ENCODE results near the gene REM2.
A peak's percentile ranks its signal among the peaks of the same experiment; 100 is the strongest.

REM2 gene

DNA sequence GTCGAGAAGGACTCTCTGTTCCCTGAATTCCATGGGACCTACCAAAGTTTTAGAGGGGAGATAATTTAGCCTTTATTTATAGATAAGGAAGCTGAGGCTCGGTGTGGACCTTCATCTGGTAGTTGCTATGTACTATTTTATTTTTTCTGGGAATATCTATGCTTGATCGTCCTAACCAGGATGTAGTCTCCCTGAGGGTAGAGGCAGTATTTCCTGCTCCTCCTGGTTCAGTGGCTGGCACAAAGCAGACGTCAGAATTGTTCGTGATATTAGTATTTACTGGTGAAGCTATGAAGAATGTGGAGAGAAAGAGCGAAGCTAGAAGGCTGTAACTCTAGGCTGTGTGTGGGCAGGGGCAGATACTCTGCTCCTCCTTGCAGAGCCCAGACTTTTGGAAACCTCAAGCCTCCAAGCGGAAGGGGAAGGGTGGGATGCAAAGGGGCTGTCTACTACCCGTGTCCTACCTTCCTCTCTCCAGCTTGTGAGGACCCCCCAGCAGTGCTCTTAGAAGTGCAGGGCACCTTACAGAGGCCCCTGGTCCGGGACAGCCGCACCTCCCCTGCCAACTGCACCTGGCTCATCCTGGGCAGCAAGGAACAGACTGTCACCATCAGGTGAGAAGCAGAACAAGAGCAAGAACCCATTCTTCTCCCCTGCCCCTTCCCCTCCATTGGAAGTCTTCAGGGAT lies 10.0 kb upstream of the REM2 start:
- no peak for DNase-seq (ENCODE audit: low read depth in 3 of 3, low spot score in 1 of 3)

DNA sequence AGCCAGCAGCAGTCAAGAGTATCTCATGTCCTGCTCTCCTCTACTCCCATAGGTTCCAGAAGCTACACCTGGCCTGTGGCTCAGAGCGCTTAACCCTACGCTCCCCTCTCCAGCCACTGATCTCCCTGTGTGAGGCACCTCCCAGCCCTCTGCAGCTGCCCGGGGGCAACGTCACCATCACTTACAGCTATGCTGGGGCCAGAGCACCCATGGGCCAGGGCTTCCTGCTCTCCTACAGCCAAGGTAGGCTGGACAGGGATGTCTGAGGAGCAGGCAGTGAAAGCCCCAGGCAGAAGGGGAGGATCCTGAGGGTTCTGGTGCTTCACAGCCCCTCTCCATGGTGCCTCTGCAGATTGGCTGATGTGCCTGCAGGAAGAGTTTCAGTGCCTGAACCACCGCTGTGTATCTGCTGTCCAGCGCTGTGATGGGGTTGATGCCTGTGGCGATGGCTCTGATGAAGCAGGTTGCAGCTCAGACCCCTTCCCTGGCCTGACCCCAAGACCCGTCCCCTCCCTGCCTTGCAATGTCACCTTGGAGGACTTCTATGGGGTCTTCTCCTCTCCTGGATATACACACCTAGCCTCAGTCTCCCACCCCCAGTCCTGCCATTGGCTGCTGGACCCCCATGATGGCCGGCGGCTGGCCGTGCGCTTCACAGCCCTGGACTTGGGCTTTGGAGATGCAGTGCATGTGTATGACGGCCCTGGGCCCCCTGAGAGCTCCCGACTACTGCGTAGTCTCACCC lies 7.8 kb upstream of the REM2 start:
- DNase-seq (ENCODE audit: low read depth in 3 of 3, low spot score in 1 of 3), result no peak

DNA sequence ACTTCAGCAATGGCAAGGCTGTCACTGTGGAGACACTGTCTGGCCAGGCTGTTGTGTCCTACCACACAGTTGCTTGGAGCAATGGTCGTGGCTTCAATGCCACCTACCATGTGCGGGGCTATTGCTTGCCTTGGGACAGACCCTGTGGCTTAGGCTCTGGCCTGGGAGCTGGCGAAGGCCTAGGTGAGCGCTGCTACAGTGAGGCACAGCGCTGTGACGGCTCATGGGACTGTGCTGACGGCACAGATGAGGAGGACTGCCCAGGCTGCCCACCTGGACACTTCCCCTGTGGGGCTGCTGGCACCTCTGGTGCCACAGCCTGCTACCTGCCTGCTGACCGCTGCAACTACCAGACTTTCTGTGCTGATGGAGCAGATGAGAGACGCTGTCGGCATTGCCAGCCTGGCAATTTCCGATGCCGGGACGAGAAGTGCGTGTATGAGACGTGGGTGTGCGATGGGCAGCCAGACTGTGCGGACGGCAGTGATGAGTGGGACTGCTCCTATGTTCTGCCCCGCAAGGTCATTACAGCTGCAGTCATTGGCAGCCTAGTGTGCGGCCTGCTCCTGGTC lies 7.2 kb upstream of the REM2 start:
- no peak for DNase-seq (ENCODE audit: low read depth in 3 of 3, low spot score in 1 of 3)

DNA sequence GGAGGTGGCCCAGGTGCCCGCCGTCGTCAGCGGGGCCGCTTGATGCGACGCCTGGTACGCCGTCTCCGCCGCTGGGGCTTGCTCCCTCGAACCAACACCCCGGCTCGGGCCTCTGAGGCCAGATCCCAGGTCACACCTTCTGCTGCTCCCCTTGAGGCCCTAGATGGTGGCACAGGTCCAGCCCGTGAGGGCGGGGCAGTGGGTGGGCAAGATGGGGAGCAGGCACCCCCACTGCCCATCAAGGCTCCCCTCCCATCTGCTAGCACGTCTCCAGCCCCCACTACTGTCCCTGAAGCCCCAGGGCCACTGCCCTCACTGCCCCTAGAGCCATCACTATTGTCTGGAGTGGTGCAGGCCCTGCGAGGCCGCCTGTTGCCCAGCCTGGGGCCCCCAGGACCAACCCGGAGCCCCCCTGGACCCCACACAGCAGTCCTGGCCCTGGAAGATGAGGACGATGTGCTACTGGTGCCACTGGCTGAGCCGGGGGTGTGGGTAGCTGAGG lies 6.0 kb upstream of the REM2 start:
- no peak for DNase-seq (ENCODE audit: low read depth in 3 of 3, low spot score in 1 of 3)

DNA sequence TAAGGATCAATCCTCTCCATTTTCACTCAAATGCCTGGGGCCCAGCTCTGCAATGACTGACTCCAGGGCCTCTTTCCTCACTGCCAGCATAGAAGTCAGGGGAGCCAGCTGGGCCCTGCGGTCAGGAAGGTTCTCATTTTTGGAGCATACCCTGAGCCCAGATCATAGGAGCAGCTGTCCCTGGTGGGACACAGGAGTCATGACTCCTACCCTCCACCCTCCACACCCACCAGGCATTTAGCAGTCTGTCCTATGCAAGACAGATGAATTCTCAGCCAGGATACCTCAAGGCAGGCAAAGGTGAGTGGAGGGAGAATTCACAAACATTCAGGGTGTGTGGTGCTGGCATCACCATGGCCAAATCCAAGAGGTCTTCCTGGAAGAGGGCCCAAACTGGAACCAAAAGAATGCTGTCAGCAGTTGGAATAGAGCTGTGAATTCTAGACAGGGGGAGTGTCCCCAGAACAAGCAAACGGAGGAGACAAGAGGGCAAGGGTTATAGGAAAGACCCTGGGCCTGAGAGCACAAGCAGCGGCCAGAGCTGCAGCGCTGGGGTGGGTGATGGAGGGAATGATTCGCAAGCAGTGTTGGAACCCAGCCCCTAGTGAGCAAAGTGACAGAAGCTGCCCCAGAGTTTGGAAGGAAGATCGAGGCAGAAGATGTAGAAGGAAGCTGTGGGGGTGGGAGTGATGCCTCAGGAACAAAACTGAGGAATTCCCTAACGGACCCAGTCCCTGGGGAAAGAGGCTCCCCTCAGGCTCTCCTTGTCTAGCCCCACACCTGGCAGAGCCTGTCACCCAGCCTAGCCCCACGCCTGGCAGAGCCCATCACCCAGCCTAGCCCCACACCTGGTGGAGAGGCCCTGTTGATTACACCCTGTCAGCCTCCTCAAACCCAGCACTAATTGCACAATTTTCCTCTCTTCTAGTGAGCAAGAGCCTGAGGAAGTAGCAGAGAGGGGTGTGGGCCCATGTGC lies 4.5 kb upstream of the REM2 start:
- DNase-seq (ENCODE audit: low read depth in 3 of 3, low spot score in 1 of 3), result no peak

DNA sequence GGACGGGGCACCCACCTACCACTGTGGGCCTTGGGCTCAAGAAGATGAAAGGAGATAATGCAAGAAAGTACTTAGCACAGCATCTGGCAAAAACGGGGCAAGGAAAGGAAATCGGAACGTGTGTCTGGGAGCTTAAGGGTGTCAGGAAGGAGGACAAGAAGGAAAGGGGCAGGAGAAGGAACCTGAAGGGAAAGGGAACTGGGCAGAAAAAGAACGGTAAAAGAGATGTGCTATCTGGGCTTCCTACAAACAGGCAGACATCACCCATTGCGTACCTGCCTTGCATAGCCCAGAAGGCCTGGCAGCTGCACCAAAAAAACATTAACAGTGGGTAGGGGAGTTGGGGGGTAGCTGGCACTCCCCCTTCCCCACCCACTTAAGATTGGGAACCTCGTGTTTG lies 958 bp upstream of the REM2 start:
- DNase-seq (ENCODE audit: low read depth in 3 of 3, low spot score in 1 of 3), result no peak

DNA sequence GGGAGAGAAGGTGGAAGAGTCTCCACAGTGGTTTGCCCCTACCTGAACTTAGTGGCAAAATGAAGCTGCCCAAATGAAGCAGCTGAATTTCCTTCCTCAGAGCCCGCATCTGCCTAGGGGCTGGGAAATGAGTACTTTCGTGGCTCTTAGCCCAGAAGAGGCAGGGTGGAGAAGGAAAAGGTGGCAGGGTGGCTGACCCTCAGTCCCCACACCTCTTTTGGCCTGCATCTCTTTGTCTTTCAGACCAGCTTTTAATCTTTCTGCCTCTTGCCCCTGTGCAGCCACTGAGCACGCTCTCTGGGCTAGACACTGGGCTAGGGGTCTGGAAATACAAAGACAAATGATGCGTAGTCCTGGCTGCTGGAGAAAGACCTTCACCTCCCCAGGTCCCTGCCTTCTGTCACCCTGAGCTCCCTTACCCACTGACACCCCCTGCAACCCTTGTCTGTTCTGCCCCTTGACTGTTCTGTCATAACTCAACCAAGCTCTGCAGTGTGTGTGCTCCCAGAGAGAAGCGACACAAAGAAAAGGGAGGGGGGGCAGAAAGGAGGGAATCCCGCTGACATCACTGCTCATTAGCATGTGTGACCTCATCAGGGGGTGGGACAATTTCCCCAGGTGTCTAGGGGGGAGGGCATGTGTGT lies 371 bp upstream of the REM2 start:
- no peak for DNase-seq (ENCODE audit: low read depth in 3 of 3, low spot score in 1 of 3)

DNA sequence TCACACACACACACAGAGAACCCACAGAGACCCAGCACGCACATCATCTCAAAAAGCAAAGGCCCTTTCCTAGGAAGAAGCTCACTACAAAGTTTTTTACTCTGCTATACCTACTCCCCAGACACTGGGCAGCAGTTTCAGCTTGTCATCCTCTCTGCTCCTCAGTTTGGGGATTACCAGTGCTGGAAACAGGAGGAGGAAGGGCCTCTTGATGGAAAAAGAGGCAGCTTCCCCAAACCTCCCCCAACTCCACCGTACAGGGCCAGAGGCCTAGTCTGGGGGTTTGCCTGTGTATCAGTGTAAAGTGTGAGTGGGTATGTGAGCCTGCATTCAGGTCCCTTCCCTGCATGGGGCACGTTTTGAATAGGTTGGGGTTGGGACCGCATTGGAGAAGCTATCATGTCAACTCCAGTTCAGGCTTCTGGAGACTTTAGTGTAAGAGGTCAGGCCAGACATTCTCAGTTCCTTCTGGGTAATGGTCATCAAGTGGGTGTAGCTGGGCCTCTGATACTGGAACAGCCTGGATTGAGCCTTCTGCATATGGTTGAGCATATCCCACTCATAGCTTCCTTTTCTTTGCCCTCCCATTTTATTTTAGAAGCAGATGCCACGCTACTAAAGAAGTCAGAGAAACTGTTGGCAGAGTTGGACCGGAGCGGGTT lies 1.2 kb downstream of the REM2 start:
- DNase-seq (ENCODE audit: low read depth in 3 of 3, low spot score in 1 of 3), result no peak

DNA sequence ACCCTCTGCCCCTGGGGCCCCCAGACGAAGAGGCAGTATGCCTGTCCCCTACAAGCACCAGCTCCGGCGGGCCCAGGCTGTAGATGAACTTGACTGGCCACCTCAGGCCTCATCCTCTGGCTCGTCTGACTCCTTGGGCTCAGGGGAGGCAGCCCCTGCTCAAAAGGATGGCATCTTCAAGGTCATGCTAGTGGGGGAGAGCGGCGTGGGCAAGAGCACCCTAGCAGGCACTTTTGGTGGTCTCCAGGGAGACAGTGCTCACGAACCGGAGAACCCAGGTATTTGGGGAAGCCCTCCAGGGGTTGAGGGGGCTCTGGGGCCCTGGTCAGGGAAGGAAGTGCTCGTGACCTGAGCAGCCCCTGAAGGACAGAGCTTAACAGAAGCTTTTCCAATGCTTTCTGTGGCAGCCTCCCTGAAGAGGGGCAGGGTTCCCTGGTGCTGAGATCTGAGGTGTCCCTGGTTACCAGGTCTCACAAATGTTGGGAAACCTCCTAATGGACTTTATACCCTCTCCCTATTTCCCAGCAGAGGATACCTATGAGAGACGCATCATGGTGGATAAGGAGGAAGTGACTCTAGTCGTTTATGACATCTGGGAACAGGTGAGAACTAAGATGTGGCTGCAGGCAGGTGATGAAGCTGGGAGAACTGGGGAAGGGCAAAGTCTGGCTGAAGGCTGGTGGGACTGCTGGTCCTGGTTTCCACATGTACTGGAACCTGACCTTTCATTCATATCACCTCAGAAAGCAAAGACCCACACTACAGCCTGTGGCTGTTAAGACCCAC lies 1.9 kb downstream of the REM2 start:
- no peak for DNase-seq (ENCODE audit: low read depth in 3 of 3, low spot score in 1 of 3)

DNA sequence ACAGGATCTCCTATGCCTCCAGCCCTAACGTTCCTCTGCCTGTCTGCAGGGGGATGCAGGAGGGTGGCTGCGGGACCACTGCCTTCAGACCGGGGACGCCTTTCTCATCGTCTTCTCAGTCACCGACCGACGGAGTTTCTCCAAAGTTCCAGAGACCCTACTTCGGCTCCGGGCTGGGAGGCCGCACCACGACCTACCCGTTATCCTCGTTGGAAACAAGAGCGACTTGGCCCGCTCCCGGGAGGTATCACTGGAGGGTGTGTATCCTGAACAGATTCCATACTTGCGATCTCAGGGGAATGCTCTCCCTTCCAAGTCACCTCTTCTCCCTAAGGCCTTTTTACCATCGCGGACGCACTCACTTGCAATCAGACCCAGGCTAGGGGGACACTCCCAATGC lies 3.0 kb downstream of the REM2 start:
- no peak for DNase-seq (ENCODE audit: low read depth in 3 of 3, low spot score in 1 of 3)

DNA sequence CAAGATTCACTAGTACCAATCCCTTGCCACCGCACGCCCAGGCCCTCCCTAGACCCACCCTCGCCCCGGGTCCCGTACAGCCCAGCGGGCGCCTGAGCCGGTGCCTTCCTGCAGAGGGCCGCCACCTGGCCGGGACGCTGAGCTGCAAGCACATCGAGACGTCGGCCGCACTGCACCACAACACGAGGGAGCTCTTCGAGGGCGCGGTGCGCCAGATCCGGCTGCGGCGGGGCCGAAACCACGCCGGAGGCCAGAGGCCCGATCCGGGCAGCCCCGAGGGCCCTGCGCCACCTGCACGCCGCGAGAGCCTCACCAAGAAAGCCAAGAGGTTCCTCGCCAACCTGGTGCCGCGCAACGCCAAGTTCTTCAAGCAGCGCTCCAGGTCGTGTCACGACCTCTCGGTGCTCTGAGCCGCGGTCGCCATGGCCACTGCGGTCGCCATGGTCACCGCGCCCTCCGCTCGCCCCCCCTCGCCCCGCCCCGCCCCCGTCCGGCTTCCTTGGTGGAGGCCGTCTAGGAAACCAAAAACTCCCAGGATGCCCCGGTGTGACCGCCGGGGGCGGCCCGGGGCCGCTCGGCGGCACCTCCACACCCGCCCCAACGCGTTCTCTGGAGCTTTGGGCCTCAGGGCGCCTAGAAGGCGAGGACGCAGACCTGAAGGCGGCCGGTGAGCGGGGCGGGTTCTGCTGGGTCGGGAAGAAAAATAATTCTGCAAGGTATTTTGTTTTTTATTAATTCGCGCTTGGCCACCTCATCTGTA lies 3.7 kb downstream of the REM2 start:
- DNase-seq (ENCODE audit: low read depth in 3 of 3, low spot score in 1 of 3), result peak; percentile 47 to 61 (median 57)

DNA sequence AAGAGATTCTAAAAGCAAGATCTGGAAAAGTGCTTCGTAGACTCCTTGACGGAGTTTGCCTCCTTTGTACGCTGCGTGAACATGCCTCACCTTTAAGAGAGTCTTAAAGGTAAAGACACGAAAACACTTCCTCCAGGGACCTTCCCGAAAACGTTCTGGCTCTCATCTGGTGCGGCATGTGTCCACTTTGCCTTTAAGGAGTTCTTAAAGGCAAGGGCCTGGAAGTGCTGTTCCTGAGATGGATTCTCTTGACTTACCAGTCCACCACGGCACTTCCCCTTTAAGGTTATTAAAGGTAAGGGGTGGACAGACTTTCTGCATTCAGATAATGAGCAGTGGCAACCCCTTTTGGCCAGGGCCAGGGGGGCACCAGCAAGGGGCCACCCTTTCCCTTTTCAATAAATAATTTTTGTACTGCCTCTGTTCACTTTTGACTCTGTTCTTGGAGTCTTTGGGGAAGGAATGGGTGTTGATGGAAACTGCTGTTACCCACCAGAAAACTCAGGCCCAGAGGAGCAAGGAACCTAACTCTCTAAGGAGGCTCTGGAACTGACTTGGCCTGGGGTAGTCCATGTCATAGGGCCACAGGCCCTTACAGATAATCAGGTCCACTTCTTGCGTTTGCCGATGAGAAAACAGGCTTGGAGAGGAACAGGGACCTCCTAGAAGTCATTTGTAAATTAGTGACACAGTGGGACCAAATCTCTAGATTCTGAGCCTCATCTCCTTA lies 4.4 kb downstream of the REM2 start:
- DNase-seq (ENCODE audit: low read depth in 3 of 3, low spot score in 1 of 3), result no peak

DNA sequence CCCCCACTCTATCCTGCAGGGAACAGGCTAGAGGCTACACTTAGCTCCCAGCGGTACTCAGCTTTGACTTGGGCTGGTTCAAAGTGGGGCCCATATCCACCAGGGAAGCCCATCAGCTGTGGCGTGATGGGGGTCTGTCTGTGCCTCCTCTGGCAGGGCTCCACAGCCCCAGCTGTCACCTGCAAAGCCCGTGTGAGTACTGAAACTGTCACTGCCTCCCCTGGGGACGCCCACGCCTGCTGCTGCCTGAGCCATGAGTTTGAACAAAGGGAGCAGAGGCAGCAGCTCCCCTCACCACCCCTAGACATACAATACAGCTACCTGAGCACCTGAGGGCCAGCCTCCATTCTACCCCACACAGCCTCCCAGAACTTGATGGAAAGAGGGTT lies 5.0 kb downstream of the REM2 start:
- DNase-seq (ENCODE audit: low read depth in 3 of 3, low spot score in 1 of 3), result peak in 1 of 3 donors; percentile 55

DNA sequence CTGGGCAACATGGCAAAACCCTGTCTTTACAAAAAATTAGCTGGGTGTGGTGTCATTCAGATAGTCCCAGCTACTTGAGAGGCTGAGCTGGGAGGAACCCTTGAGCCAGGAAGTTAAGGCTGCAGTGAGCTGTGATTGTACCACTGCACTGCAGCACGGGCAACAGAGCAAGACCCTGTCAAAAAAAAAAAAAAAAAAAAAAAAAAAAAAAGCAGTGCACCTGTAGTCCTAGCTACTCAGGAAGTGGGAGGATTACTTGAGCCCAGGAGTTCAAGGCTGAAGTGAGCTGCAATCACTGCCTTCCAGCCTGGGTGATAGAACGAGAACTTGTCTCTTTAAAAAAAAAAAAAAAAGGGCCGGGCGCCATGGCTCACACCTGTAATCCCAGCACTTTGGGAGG lies 5.6 kb downstream of the REM2 start:
- DNase-seq (ENCODE audit: low read depth in 3 of 3, low spot score in 1 of 3), result no peak

DNA sequence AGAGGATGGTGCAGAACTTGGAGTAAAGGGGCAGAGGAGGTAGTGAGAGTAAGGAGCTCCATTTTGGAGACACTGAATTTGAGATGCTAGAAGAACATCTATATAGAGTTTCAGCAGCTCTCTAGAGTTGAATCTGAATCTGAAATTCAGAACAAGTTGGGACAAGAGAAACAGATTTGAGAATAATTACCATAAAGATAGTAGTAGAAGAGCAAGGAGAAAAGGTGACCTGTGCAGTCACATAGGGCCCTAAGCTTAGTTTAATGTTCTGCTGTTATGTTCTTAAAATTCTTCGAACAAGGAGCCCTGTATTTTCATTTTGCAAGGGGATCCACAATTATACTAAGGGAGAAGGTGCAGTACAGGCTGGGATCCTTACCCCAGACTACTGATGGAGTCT lies 7.4 kb downstream of the REM2 start:
- no peak for DNase-seq (ENCODE audit: low read depth in 3 of 3, low spot score in 1 of 3)

DNA sequence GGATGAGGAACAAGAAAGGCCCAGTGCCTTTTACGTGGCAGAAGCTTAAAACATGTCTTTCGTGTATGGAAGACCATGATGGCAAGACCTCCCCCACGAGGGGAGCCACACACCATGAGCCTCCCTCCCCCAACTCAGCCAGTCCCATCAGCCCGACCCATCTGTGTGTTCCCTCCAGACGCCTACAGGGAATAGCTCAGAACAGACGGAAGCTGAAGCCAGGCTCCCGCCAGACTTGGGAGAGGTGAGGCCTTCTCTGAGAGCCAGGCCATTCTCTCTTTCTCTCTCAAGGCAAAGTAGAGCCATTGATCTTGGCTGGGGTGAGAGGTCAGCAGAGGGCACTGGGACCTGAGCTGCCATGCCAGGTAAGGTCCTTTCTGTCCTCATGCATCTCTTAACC lies 9.5 kb downstream of the REM2 start:
- DNase-seq (ENCODE audit: low read depth in 3 of 3, low spot score in 1 of 3), result no peak

DNA sequence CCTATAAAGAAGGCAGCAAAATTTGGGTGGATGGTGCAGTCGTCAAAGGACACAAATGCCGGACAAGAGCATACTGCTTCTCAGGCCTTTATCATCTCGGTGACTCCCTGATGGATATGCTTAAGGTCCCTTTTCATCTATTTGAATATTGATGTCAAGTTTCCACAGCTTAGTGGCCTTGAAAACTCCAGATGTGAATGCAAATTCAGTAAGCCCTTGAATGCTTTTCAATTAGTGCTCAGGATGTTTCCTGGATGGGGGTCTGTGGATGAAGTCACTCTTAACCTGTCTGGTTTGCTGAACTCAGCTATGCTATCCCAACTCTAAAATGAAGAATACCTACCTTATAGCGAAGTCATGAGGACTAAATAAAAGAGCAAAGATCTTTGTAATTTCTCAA lies 10.7 kb downstream of the REM2 start:
- no peak for DNase-seq (ENCODE audit: low read depth in 3 of 3, low spot score in 1 of 3)

DNA sequence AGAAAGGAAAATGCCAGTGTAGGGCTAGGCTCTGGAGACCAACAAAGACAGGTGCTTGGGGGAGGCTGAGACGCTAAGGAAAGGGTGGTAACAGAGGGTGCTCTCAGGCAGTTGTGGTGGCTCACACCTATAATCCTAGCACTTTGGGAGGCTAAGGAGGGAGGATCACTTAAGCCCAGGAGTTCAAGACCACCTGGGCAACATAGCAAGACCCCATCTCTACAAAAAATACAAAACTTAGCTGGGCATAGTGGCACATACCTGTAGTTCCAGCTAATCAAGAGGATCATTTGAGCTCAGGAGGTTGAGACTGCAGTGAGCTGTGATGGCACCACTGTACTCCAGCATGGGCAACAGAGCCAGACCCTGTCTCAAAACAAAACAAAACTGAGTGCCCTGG lies 12.4 kb downstream of the REM2 start:
- DNase-seq (ENCODE audit: low read depth in 3 of 3, low spot score in 1 of 3), result no peak
